ENCODE results near the gene NOP58.
"Not testable (repeated sequence)": the region's sequence is repeated elsewhere in the genome, so short reads cannot be mapped to it uniquely, and the experiment has no call there.

GRCh38 chr2:202276078-202276720, 10.6 kb downstream of the NOP58 start:
- not testable (repeated sequence) for TF ChIP-seq POLR2A (IDR thresholded peaks at IDR 0.05; ENCODE audit: low read length); MYC (IDR thresholded peaks at IDR 0.05; ENCODE audit: borderline replicate concordance, low read length); SMC3 (IDR thresholded peaks at IDR 0.05); EP300 (IDR thresholded peaks at IDR 0.05); CEBPB (IDR thresholded peaks at IDR 0.05); JUNB (IDR thresholded peaks at IDR 0.05); ZFP36 (IDR thresholded peaks at IDR 0.05; ENCODE audit: borderline replicate concordance, partially characterized antibody); CHD4 (IDR thresholded peaks at IDR 0.05; ENCODE audit: borderline replicate concordance); EHMT2 (IDR thresholded peaks at IDR 0.05; ENCODE audit: low read depth); MAZ (IDR thresholded peaks at IDR 0.05; ENCODE audit: borderline replicate concordance, low read depth, low read length); ZC3H11A (IDR thresholded peaks at IDR 0.05)
- TF ChIP-seq, protein P1, sequence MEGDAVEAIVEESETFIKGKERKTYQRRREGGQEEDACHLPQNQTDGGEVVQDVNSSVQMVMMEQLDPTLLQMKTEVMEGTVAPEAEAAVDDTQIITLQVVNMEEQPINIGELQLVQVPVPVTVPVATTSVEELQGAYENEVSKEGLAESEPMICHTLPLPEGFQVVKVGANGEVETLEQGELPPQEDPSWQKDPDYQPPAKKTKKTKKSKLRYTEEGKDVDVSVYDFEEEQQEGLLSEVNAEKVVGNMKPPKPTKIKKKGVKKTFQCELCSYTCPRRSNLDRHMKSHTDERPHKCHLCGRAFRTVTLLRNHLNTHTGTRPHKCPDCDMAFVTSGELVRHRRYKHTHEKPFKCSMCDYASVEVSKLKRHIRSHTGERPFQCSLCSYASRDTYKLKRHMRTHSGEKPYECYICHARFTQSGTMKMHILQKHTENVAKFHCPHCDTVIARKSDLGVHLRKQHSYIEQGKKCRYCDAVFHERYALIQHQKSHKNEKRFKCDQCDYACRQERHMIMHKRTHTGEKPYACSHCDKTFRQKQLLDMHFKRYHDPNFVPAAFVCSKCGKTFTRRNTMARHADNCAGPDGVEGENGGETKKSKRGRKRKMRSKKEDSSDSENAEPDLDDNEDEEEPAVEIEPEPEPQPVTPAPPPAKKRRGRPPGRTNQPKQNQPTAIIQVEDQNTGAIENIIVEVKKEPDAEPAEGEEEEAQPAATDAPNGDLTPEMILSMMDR (IDR thresholded peaks at IDR 0.05) = not testable (repeated sequence)
- TF ChIP-seq, protein P2, sequence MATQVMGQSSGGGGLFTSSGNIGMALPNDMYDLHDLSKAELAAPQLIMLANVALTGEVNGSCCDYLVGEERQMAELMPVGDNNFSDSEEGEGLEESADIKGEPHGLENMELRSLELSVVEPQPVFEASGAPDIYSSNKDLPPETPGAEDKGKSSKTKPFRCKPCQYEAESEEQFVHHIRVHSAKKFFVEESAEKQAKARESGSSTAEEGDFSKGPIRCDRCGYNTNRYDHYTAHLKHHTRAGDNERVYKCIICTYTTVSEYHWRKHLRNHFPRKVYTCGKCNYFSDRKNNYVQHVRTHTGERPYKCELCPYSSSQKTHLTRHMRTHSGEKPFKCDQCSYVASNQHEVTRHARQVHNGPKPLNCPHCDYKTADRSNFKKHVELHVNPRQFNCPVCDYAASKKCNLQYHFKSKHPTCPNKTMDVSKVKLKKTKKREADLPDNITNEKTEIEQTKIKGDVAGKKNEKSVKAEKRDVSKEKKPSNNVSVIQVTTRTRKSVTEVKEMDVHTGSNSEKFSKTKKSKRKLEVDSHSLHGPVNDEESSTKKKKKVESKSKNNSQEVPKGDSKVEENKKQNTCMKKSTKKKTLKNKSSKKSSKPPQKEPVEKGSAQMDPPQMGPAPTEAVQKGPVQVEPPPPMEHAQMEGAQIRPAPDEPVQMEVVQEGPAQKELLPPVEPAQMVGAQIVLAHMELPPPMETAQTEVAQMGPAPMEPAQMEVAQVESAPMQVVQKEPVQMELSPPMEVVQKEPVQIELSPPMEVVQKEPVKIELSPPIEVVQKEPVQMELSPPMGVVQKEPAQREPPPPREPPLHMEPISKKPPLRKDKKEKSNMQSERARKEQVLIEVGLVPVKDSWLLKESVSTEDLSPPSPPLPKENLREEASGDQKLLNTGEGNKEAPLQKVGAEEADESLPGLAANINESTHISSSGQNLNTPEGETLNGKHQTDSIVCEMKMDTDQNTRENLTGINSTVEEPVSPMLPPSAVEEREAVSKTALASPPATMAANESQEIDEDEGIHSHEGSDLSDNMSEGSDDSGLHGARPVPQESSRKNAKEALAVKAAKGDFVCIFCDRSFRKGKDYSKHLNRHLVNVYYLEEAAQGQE (IDR thresholded peaks at IDR 0.05) = not testable (repeated sequence)

Data from A549 (cell line).